Muscle of leg (tissue), 11 donors: ENCODE measurements around the gene SETBP1. TPM values are rescaled to one million over a fixed set of nuclear protein-coding genes. Genes with fewer than 3 reads are reported as not detected.

Source experiments
- DNase-seq: peaks from one replicate; pipeline ENCODE4 v3.0.0; 2013
- H3K27ac ChIP-seq: one replicate; pipeline ENCODE4 v1.5.1; 2013; ENCODE audit warnings: mild to moderate bottlenecking, low read length, control low read depth
- H3K27me3 ChIP-seq: one replicate; pipeline ENCODE4 v1.6.1; 2013; ENCODE audit warnings: low read length; ENCODE audit not compliant: control insufficient read depth, insufficient read depth
- H3K36me3 ChIP-seq: one replicate; pipeline ENCODE4 v1.6.1; 2013; ENCODE audit warnings: low read length; ENCODE audit not compliant: control insufficient read depth, insufficient read depth
- H3K4me1 ChIP-seq: one replicate; pipeline ENCODE4 v1.6.1; 2013; ENCODE audit warnings: low read length; ENCODE audit not compliant: control insufficient read depth, insufficient read depth
- H3K4me3 ChIP-seq: one replicate; pipeline ENCODE4 v1.5.1; 2013; ENCODE audit warnings: low read length, control low read depth
- H3K9me3 ChIP-seq: replicated peaks from 2 replicates; pipeline ENCODE4 v1.6.1; 2013; ENCODE audit warnings: low read depth, low read length; ENCODE audit not compliant: control insufficient read depth
- WGBS: methylation state at CpG from one replicate; pipeline ENCODE4 v1.1.5; 2013; ENCODE audit warnings: missing lambda C conversion rate; ENCODE audit not compliant: insufficient coverage; 5-methylcytosine and 5-hydroxymethylcytosine counted together
- polyA plus RNA-seq, 8 donors: library from polyadenylated mRNA; unstranded; fragments of 120-200 nt; gene quantifications; one replicate each; pipeline versions ENCODE4 v1.2.1 to v1.2.3, GENCODE V29; 2013; ENCODE audit warnings: inconsistent platforms in 1 of 8, low replicate concordance in 1 of 8; ENCODE audit not compliant: insufficient read length in 8 of 8, insufficient read depth in 1 of 8
- total RNA-seq: library from RNA; stranded (reverse); fragments of 120-200 nt; gene quantifications from one replicate; pipeline ENCODE4 v1.2.4, GENCODE V29; 2013

The SETBP1 gene
- total and polyA plus RNA-seq, 9 donors: 11.0 to 20.5 (median 16.8) TPM

DNA sequence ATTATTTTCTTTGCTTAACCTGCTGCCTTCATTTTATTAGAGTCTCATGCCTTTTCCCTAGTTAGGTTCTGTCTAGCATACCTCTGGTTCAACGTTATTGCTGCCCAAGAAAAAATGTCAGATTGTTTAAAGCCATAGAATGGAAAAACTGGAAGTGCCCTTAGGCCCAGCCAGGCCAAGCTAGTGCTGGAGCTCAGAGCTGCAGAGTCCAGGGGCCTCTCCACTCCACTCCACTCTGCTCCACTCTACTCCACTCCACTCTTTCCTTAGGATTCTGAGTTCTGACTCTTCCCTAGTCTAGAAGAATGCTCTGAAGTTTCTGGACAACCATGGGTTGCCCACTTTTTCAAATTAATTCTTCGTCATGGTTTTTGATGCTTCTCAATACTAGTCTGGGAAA is 155.6 kb downstream of the SETBP1 start:
- H3K36me3 ChIP-seq: no peaks in the 10 kb centered on the region
- H3K27ac ChIP-seq: peak overlapping the region; percentile 44
- H3K27me3 ChIP-seq: no peaks in the 10 kb centered on the region
- DNase-seq: no peak
- peaks cover 31% of the 10 kb centered on the region for H3K4me1 ChIP-seq
- H3K4me3 ChIP-seq: no peak overlapping the region
- WGBS: 13% methylated on average over 1 of the region's 2 CpGs
- H3K9me3 ChIP-seq: no peaks in the 10 kb centered on the region

DNA sequence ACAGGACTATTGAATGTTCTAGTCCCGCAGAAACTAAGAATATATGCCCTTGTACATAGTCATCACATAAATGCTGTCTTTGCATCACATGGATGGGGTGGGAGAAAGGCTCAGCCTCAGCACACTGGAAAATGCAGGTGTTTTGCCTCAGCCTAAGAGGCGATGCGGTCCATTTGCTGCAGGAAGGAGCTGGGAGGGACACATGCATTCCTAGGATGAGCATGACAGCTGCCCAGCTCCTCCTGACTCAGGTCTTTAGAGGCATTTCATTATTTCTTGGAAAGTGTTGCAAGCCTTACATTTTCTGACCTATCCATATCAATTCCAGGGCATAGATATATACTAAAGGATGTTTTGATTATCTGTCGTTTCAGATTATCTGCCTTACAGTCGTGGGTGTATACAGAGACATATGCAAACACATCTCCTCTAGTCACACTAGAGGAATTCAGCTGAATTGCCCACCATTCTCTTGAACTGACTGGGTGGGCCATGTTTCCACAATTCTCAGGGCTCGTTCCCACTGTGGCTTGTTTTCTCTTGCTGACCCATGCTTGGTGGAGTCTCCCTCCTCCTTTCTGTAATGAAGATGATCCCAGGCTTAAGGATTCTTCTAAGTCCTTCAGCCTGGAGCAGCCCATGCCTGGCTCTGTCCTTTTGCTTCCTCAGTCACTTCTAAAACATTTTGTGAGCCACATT is 156.9 kb downstream of the SETBP1 start:
- H3K4me1 ChIP-seq: peaks cover 29% of the 10 kb centered on the region
- H3K36me3 ChIP-seq: no peaks in the 10 kb centered on the region
- H3K4me3 ChIP-seq: no peak overlapping the region
- H3K9me3 ChIP-seq: no peaks in the 10 kb centered on the region
- WGBS: 60% methylated on average over 3 of the region's 6 CpGs
- DNase-seq: no peak
- no peak overlapping the region for H3K27ac ChIP-seq
- no peaks in the 10 kb centered on the region for H3K27me3 ChIP-seq

DNA sequence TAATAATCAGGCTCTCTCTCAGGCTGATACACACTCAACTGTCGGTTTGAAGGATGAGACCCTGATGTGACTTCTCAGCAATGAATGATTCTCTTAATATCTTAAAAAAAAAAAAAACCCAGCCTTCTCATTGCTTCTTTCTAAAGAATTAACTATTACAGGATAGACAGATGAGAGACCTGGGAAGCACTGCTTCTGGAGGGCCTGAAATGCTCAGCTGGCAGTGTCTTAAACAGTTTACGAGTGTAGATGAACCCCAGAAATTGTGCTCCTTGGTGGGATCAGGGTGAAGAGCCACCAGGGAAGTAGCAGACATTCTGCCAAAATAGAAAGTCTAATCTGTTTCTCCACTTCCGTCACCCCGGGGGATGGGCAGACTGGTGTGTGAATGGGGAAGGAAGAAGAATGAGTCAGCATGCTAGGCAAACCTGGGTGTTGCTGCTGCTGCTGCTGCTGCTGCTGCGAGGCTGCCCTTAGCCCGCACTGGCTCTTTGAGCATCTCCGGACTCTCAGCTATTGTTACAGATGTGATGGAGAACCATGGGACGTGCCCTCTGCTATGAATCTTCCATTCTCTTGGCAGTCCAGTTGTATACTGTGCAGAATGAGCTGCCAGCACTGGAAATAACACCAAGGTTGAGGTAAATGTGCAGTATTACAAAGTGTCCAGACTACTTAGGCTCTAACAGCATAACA is 158.4 kb downstream of the SETBP1 start:
- H3K36me3 ChIP-seq: no peaks in the 10 kb centered on the region
- H3K4me1 ChIP-seq: peaks cover 21% of the 10 kb centered on the region
- H3K27me3 ChIP-seq: no peaks in the 10 kb centered on the region
- H3K9me3 ChIP-seq: no peaks in the 10 kb centered on the region
- H3K4me3 ChIP-seq: no peak overlapping the region
- peak; percentile 70 for DNase-seq
- 63% methylated on average over 3 of the region's 8 CpGs for WGBS
- no peak overlapping the region for H3K27ac ChIP-seq

DNA sequence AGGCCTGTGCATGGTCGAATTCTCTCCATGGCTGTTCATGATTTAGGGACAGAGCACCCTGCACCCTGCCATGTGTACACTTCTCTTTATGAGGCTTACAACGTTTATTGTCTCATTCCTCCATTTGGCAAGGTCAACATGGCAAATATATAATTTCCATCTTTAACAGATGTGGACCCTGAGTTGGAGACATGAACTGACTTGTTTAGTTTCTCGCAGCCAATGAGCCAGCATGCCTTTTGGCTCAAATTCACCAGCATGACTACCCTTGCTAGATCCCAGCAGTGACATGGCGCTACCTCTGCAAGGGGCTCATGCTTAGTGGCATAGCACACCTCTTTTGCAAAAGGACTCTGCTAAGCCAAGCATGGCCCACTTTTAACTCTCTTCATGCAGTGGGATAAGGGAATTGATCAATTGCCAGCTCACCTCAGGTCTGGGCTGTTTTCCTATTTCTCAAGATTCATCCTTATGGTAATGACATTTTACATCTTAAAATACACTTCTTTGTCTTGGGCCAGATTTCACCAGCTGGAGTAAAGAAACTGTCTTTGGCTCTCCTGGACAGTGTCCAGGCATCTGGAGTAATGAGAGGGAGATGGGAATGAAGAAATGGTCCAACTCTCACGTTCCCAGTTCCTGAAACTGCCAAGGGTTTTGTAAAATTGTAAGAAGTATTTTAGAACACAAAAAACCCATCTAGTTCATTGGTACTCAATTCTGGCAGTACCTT is 159.5 kb downstream of the SETBP1 start:
- H3K36me3 ChIP-seq: no peaks in the 10 kb centered on the region
- peak; percentile 71 for DNase-seq
- H3K27ac ChIP-seq: no peak overlapping the region
- peaks cover 18% of the 10 kb centered on the region for H3K4me1 ChIP-seq
- no peaks in the 10 kb centered on the region for H3K9me3 ChIP-seq
- no peaks in the 10 kb centered on the region for H3K27me3 ChIP-seq
- 45% methylated on average over 3 of the region's 5 CpGs for WGBS
- no peak overlapping the region for H3K4me3 ChIP-seq

DNA sequence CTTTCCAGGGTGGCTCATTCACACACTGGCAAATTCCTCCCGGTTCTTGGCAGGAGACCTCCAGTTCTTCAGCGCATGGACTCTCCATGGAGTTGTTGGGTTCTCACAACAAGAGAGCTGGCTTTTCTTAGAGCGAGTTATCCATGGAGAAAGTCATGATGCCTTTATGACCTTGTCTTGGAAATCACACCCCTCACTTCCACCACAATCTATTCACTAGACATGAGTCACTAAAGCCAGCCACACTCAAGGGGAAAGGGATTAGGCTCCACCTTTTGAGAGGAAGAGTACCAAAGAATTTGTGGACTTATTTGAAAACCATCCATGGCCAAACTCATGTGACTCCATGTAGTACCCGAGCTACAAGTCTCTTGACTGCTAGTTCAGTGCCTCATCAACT is 160.5 kb downstream of the SETBP1 start:
- H3K4me1 ChIP-seq: peaks cover 16% of the 10 kb centered on the region
- H3K9me3 ChIP-seq: no peaks in the 10 kb centered on the region
- no peaks in the 10 kb centered on the region for H3K27me3 ChIP-seq
- WGBS: 68% methylated on average over 3 of the region's 4 CpGs
- no peak overlapping the region for H3K4me3 ChIP-seq
- no peaks in the 10 kb centered on the region for H3K36me3 ChIP-seq
- no peak for DNase-seq
- H3K27ac ChIP-seq: no peak overlapping the region

DNA sequence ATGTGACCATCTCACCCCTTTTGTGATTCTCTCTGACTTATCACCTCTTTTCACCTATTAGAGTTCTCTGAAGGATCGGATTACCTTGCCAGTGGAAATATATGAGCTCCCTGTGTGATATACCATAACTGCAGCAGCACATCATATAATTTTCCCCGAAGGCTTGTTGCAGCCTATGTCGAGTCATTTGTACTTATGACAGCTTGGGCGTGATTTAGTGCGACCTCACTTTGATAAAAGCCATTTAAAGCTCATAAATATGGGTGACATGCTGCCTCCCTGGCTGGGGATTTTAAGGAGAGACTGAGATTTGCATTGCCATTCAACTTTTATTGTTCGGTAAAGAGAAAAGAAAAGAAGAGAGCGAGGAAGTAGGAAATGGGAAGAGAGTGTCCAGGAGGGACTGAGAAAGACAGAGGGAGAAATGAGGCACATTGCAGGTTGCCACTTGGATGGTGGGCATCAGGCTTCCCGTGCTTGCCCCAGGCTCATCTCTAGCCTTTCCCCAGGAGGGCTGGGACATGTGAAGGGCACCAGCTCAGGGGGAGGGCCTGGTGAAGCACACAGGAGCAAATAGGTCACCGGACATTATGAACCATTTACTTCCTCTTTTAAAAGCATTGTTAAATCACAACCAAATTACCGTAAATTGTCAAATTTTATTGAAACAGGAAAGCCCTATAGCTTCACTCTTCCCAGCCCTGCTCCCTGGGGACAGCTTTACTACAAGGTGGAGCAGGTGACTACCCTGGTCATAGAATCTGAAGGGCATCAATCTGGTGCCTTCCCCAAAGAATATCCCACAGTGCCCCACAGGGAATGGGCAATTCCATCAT is 161.3 kb downstream of the SETBP1 start:
- H3K27me3 ChIP-seq: no peaks in the 10 kb centered on the region
- no peak overlapping the region for H3K4me3 ChIP-seq
- H3K4me1 ChIP-seq: peaks cover 12% of the 10 kb centered on the region
- H3K36me3 ChIP-seq: no peaks in the 10 kb centered on the region
- H3K27ac ChIP-seq: no peak overlapping the region
- no peak for DNase-seq
- 68% methylated on average over 7 of the region's 10 CpGs for WGBS
- H3K9me3 ChIP-seq: no peaks in the 10 kb centered on the region

DNA sequence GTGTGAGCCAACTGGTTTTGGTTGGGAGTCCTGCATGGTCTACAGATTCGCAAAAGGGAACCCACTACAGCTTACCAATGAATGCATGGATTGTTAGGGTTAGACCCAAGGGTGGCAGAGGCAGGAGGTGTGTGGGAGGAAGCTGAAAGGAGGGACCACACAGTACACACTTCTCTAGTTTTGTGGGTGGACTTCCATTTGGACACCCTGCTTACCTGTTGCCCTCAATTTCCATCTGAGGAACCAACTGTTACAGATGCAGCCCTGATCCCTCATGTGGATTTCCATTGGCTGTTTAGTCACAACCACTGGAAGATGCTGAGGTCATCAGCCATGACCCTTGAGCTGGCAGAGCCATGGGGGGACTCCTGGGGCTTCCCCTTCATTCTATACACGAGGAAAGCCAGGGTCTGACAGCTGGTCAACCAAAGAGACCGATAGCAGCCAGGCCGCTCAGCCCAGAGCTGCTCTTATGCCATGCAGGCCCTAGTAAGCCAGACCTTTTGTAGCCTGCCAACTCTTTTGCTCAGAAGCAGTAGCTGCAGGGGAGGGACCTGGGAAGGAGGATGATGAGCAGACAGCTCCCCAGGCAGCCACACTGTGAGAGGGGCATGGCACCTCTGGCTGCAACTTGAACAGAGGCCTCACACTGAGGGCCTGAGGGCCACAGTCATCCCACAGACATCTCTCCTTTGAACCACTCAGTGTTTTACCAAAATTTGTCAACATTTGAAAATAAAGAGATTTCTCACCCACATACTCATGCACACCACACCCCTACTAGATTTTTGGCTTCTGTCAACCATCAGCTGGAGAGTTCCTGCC is 162.1 kb downstream of the SETBP1 start:
- H3K4me1 ChIP-seq: peaks cover 10% of the 10 kb centered on the region
- WGBS: 94% methylated on average over 3 of the region's 4 CpGs
- H3K9me3 ChIP-seq: no peaks in the 10 kb centered on the region
- no peak overlapping the region for H3K27ac ChIP-seq
- no peaks in the 10 kb centered on the region for H3K27me3 ChIP-seq
- H3K36me3 ChIP-seq: no peaks in the 10 kb centered on the region
- no peak for DNase-seq
- no peak overlapping the region for H3K4me3 ChIP-seq

DNA sequence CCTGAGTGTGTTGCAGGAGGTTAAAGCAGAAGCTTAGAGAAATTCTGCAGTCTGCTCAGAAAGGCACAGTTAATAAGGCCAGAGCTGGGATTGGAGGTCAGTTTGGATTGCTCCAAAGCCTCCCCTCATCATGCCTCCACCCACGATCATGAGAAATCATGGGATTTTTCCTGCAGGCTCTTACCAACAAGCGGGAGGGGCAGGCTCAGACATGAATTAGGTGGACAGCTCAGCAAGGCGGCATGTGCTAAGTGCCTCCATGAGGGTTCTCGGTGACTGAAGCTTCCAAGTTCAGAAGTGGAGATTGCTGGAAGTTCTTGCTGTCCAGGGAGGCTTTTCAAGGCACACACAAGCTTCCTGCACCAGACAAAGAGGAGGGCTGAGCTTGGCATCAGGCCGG is 163.8 kb downstream of the SETBP1 start:
- DNase-seq: no peak
- Histone ChIP-seq H3K9me3 (no peaks in the 10 kb centered on the region), H3K27me3 (no peaks in the 10 kb centered on the region), H3K36me3 (no peaks in the 10 kb centered on the region), H3K27ac (no peak overlapping the region), H3K4me1 (peaks cover 9% of the 10 kb centered on the region), H3K4me3 (no peak overlapping the region)
- WGBS: 90% methylated on average over 5 of the region's 5 CpGs

DNA sequence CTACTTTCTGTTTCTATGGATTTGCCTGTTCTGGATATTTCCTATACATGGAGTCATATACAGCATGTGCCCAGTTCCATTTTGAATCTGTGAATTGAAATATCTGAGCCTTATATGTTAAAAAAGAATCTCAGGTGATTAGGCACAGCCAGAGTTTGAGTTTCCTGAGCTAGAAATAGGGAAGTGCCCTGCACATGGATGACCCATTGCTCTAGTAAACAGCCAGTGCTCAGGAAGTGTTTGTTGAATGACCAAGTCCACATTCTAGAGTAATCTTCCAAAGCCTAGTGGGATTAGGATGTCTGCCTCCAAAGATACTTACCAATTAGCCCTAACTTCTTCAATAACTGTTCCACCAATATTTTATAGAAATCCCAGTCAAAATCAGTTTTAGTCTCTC is 165.8 kb downstream of the SETBP1 start:
- no peak overlapping the region for H3K27ac ChIP-seq
- H3K4me1 ChIP-seq: peaks cover 15% of the 10 kb centered on the region
- H3K9me3 ChIP-seq: no peaks in the 10 kb centered on the region
- H3K36me3 ChIP-seq: no peaks in the 10 kb centered on the region
- no peak overlapping the region for H3K4me3 ChIP-seq
- DNase-seq: no peak
- H3K27me3 ChIP-seq: no peaks in the 10 kb centered on the region
